ENCODE results near the gene ZEB2.

Gene ZEB2

DNA sequence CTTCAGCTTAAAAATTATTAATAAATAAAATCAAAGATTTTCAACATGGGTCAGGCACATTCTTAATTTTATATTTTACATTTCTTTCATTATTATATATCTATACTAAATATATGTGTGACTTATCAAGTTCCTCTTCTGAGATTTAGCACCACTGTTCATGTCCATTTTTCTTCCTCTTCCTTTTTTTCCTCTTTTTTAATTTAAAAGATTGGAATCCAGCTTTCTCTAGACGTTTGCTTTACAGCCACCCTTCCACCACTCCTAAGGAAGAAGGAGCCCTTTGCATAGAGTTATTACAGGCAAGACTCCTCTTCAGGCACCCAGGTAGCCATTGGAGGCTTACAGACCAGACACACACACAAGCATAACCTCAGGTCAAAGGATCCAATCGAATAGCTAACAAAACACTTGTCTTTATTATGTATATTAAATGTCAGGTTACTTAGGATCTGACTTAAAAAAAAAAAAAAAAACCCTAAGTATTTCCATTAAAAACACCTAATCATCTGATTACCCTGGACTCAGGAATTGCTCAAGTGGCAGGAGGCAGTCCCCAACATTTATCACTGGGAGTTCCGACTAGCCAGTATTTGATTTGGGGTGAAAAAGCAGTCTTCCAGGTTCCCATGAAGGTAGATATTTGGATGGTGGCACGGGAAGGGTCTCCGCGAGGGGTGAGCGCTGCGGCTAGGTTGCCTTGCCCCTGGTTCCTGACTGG is 2.4 kb upstream of the ZEB2 start:
- TF ChIP-seq, protein P1, sequence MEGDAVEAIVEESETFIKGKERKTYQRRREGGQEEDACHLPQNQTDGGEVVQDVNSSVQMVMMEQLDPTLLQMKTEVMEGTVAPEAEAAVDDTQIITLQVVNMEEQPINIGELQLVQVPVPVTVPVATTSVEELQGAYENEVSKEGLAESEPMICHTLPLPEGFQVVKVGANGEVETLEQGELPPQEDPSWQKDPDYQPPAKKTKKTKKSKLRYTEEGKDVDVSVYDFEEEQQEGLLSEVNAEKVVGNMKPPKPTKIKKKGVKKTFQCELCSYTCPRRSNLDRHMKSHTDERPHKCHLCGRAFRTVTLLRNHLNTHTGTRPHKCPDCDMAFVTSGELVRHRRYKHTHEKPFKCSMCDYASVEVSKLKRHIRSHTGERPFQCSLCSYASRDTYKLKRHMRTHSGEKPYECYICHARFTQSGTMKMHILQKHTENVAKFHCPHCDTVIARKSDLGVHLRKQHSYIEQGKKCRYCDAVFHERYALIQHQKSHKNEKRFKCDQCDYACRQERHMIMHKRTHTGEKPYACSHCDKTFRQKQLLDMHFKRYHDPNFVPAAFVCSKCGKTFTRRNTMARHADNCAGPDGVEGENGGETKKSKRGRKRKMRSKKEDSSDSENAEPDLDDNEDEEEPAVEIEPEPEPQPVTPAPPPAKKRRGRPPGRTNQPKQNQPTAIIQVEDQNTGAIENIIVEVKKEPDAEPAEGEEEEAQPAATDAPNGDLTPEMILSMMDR (IDR thresholded peaks at IDR 0.05; ENCODE audit: low read depth, low read length) = no peak
- no peak for DNase-seq (ENCODE audit: extremely low read depth, low read depth)

DNA sequence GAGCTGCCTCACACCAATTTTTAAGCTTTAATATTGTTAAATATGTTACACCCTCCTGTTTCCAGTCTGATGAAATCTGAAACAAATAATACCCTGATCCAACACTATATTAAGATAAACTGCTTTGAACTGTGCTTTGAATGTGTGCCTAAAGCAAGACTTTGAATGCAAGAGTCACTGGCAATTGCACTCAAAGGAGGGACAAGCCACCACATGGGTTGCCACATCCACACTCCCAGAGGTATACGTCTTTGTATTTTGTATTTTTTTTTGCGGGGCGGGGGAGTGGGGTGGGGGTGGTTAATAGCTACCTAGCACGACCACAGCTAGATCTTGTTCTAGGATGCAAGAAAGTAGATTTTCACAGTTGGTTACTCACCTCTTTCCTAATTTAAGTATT is 1.8 kb upstream of the ZEB2 start:
- TF ChIP-seq, protein P1 (IDR thresholded peaks at IDR 0.05; ENCODE audit: low read depth, low read length) = no peak
- DNase-seq (ENCODE audit: extremely low read depth, low read depth) = no peak

- TF ChIP-seq, protein P1 (IDR thresholded peaks at IDR 0.05; ENCODE audit: low read depth, low read length) = no peak
- DNase-seq (ENCODE audit: extremely low read depth, low read depth) = no peak
Measured at GRCh38 chr2:144520756-144521487, 1.0 kb upstream of the ZEB2 start.

DNA sequence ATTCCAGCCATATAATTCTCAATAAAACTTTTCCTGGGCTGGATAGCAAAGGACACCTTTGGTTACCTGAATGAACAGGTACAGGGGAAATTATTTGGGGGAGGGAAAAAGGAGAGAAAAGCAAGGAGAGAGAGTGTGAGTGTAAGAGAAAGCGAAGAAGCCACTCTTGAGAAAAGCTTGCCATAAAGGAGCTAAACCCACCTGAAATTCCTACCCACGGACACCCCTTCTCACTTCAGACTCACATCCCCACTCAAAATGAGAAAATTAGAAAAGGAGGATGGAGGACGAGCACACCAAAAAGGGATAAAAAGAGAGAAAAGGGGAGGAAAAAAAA is 354 bp downstream of the ZEB2 start:
- TF ChIP-seq, protein P1 (IDR thresholded peaks at IDR 0.05; ENCODE audit: low read depth, low read length) = no peak
- DNase-seq (ENCODE audit: extremely low read depth, low read depth) = no peak

- TF ChIP-seq, protein P1 (IDR thresholded peaks at IDR 0.05; ENCODE audit: low read depth, low read length) = no peak
- no peak for DNase-seq (ENCODE audit: extremely low read depth, low read depth)
Measured at GRCh38 chr2:144518748-144519596, 947 bp downstream of the ZEB2 start.

- no peak for DNase-seq (ENCODE audit: extremely low read depth, low read depth)
- TF ChIP-seq, protein P1 (IDR thresholded peaks at IDR 0.05; ENCODE audit: low read depth, low read length) = no peak
Measured at GRCh38 chr2:144517866-144518747, 1.8 kb downstream of the ZEB2 start.

Measured in AG09319 (cell line).